Panc1 (cell line): ENCODE measurements around the gene SEPTIN8.

Experiments used
- CTCF ChIP-seq: fragments of 450-650 bp; IDR thresholded peaks from 2 replicates; pipeline ENCODE4 v1.5.1; 2017; ENCODE audit warnings: mild to moderate bottlenecking
- POLR2AphosphoS5 ChIP-seq: IDR thresholded peaks from 2 replicates; pipeline ENCODE4 v1.6.1; 2012; ENCODE audit warnings: mild to moderate bottlenecking, low read depth, low read length, moderate library complexity
- TCF7L2 ChIP-seq: IDR thresholded peaks from 2 replicates; pipeline ENCODE4 v1.6.1; 2011; ENCODE audit warnings: mild to moderate bottlenecking, low read depth, low read length, inconsistent platforms

DNA sequence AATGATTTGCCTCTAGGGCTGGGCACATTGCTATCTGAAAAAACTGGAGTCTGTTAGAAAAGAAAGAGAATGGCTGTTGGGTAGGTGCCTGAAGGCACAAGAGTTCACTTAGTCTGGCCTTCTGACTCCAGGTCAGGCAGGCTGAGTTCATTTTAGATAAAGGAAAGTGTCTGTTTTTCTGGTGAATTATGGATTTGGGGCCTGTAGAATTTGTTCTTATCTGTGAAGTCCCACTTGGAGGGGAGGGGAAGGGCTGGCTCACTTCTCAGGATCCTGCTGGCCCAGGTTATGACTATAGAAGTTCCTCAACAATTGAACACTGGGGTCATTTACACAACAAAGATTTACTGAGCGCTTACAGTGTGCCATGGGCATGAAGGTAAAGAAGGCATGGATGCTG, 11.5 kb upstream of the SEPTIN8 start:
- TF ChIP-seq POLR2AphosphoS5 (no peak), CTCF (no peak), TCF7L2 (no peak)
